NOMO-1 treated with dmso at 0.1 percent for 144 hours (cell line): ENCODE results near the gene NDN.

Experiments
- DNase-seq: peaks from one replicate; lab custom pipeline; 2025; ENCODE audit not compliant: unreplicated experiment; lab: John Stamatoyannopoulos, UW

NDN gene

GRCh38 chr15:23642413-23643044 is 44.6 kb downstream of the NDN start:
- DNase-seq, result no peak
